CD14-positive monocyte (primary cell): ENCODE measurements around the gene ZNF563. TPM values are rescaled to one million over a fixed set of nuclear protein-coding genes. Genes with fewer than 3 reads are reported as not detected.

Source experiments
- DNase-seq, 3 donors: peaks; one replicate each; pipeline ENCODE4 v3.0.0-alpha.2; 2011 to 2022
- H2AFZ ChIP-seq: 2 replicates; pipeline ENCODE4 v1.6.0; 2012; ENCODE audit warnings: mild to moderate bottlenecking, low read depth, low read length, inconsistent platforms; ENCODE audit not compliant: insufficient read depth, poor library complexity, severe bottlenecking
- H3K27ac ChIP-seq, 2 donors: 1 replicate in 1 of 2; 2 replicates in 1 of 2; pipeline ENCODE4 v1.5.1; 2012 to 2013; ENCODE audit warnings: low read length in 2 of 2, control low read depth in 1 of 2, inconsistent platforms in 1 of 2, low read depth in 1 of 2, mild to moderate bottlenecking in 1 of 2
- H3K27me3 ChIP-seq, 2 donors: one replicate each; pipeline versions ENCODE4 v1.6.0 to v1.6.1; 2011 to 2013; ENCODE audit warnings: low read length in 2 of 2; ENCODE audit not compliant: control insufficient read depth in 2 of 2, insufficient read depth in 2 of 2
- H3K36me3 ChIP-seq, 2 donors: replicated peaks in 1 of 2; 1 replicate in 1 of 2; 2 replicates in 1 of 2; pipeline versions ENCODE4 v1.5.1 to v1.6.1; 2012 to 2013; ENCODE audit warnings: low read length in 2 of 2, control low read depth in 1 of 2, inconsistent platforms in 1 of 2, mild to moderate bottlenecking in 1 of 2; ENCODE audit not compliant: insufficient read depth in 2 of 2, control insufficient read depth in 1 of 2
- H3K4me1 ChIP-seq, 2 donors: 1 replicate in 1 of 2; 2 replicates in 1 of 2; pipeline versions ENCODE4 v1.5.1 to v1.6.1; 2012 to 2013; ENCODE audit warnings: low read length in 2 of 2, control low read depth in 1 of 2, inconsistent platforms in 1 of 2, mild to moderate bottlenecking in 1 of 2, moderate library complexity in 1 of 2; ENCODE audit not compliant: insufficient read depth in 2 of 2, control insufficient read depth in 1 of 2
- H3K4me2 ChIP-seq: replicated peaks from 2 replicates; pipeline ENCODE3; 2012; ENCODE audit warnings: low read length, moderate library complexity, mild to moderate bottlenecking; ENCODE audit not compliant: poor library complexity, severe bottlenecking; ENCODE audit errors: extremely low read depth
- H3K4me3 ChIP-seq, 3 experiments: fragments of 200-600 bp in 1 of 3; sonication (generic) in 1 of 3; replicated peaks in 1 of 3; 1 replicate in 2 of 3; 2 replicates in 1 of 3; pipeline ENCODE4 v1.5.1; 2011 to 2013; ENCODE audit warnings: low read length in 3 of 3, mild to moderate bottlenecking in 3 of 3, control low read depth in 2 of 3, low read depth in 2 of 3, inconsistent platforms in 1 of 3, moderate library complexity in 1 of 3
- H3K79me2 ChIP-seq: 2 replicates; pipeline ENCODE4 v1.6.0; 2012; ENCODE audit warnings: mild to moderate bottlenecking, control low read depth, inconsistent platforms, low read length, moderate library complexity; ENCODE audit not compliant: insufficient read depth
- H3K9ac ChIP-seq: 2 replicates; pipeline ENCODE4 v1.6.0; 2017; ENCODE audit warnings: low read length, mild to moderate bottlenecking; ENCODE audit not compliant: insufficient read depth, poor library complexity, severe bottlenecking
- H3K9me3 ChIP-seq, 2 donors: replicated peaks in 1 of 2; 1 replicate in 1 of 2; 2 replicates in 1 of 2; pipeline versions ENCODE4 v1.5.1 to v1.6.1; 2012 to 2013; ENCODE audit warnings: low read length in 2 of 2, control low read depth in 1 of 2; ENCODE audit not compliant: control insufficient read depth in 1 of 2, insufficient read depth in 1 of 2
- H4K20me1 ChIP-seq: 2 replicates; pipeline ENCODE4 v1.6.0; 2012; ENCODE audit warnings: mild to moderate bottlenecking, low read length, control low read depth, moderate library complexity; ENCODE audit not compliant: insufficient read depth
- H3K27ac Mint-ChIP-seq, 7 donors: one replicate each; pipeline ENCODE4 v1.8.0; 2020; ENCODE audit warnings: mild to moderate bottlenecking in 7 of 7, mixed read lengths in 7 of 7, moderate library complexity in 6 of 7, inconsistent platforms in 2 of 7
- H3K27me3 Mint-ChIP-seq, 3 donors: one replicate each; pipeline ENCODE4 v1.8.0; 2021 to 2022; ENCODE audit warnings: low read depth in 3 of 3, mild to moderate bottlenecking in 3 of 3, mixed read lengths in 3 of 3, moderate library complexity in 3 of 3, inconsistent platforms in 1 of 3
- H3K36me3 Mint-ChIP-seq, 2 donors: one replicate each; pipeline ENCODE4 v1.8.0; 2020; ENCODE audit warnings: mixed read lengths in 2 of 2, inconsistent platforms in 1 of 2, mild to moderate bottlenecking in 1 of 2
- H3K4me1 Mint-ChIP-seq: one replicate; pipeline ENCODE4 v1.8.0; 2020; ENCODE audit warnings: mild to moderate bottlenecking, mixed read lengths
- H3K4me3 Mint-ChIP-seq, 2 donors: one replicate each; pipeline ENCODE4 v1.8.0; 2020; ENCODE audit warnings: mild to moderate bottlenecking in 2 of 2, mixed read lengths in 2 of 2, moderate library complexity in 1 of 2
- H3K9me3 Mint-ChIP-seq, 7 donors: one replicate each; pipeline ENCODE4 v1.8.0; 2020 to 2022; ENCODE audit warnings: mixed read lengths in 7 of 7, mild to moderate bottlenecking in 6 of 7, moderate library complexity in 6 of 7, inconsistent platforms in 2 of 7
- CTCF ChIP-seq: fragments of 200-600 bp; IDR thresholded peaks from one replicate; pipeline ENCODE4 v1.8.0; 2022; ENCODE audit warnings: antibody characterized with exemption, mild to moderate bottlenecking
- WGBS: methylation state at CpG from one replicate; pipeline ENCODE4 v1.1.5; 2013; ENCODE audit warnings: missing lambda C conversion rate; ENCODE audit not compliant: insufficient coverage; 5-methylcytosine and 5-hydroxymethylcytosine counted together
- intact Hi-C, 2 donors: fragments of 100-400 bp; cut with micrococcal nuclease; formaldehyde crosslinking; loops; one replicate each; pipeline versions ENCODE4 v1.15.0 to v1.15.1; 2023
- polyA plus RNA-seq, 3 donors: library from polyadenylated mRNA; depleted of rRNA in 1 of 3; unstranded in 2 of 3; stranded (reverse) in 1 of 3; fragments of 300-500 nt in 2 of 3; fragments of >200 nt in 1 of 3; fragmentation: Illumina TruSeq in 2 of 3; gene quantifications; 1 replicate in 2 of 3; 2 replicates in 1 of 3; pipeline ENCODE4 v1.2.3, GENCODE V29; 2012 to 2021

Gene ZNF563
- polyA plus RNA-seq, 3 donors, result 0.09 to 0.99 (median 0.29) TPM

- peaks cover 15 to 16% of the 10 kb centered on the region in 2 donors for H3K4me1 ChIP-seq
- H2AFZ ChIP-seq, result no peak overlapping the region
- Mint-ChIP-seq H3K27me3 (peaks cover 0 to 2% (median 0%) of the 10 kb centered on the region in 3 donors), H3K36me3 (peaks cover 1 to 3% of the 10 kb centered on the region in 2 donors), H3K4me1 (peaks cover 20% of the 10 kb centered on the region), H3K9me3 (peaks cover 0 to 18% (median 12%) of the 10 kb centered on the region in 7 donors), H3K4me3 (no peak overlapping the region), H3K27ac (no peak overlapping the region)
- TF ChIP-seq CTCF, result no peak
- H3K9ac ChIP-seq, result no peak overlapping the region
- intact Hi-C loops, result loop anchor here (5.0 kb wide), 1 partner anchor 38 kb away; the partner anchor contains the start of gene ZNF44 (in 2 of the 2)
- DNase-seq, result no peak
- WGBS, result 100% methylated on average over 1 of the region's 4 CpGs
- no peak overlapping the region for H3K4me2 ChIP-seq
- H4K20me1 ChIP-seq, result no peaks in the 10 kb centered on the region
- H3K4me3 ChIP-seq, result no peak overlapping the region
- no peaks in the 10 kb centered on the region for H3K27me3 ChIP-seq
- peaks cover 6 to 10% of the 10 kb centered on the region in 2 donors for H3K9me3 ChIP-seq
- no peaks in the 10 kb centered on the region for H3K79me2 ChIP-seq
- H3K27ac ChIP-seq, result no peak overlapping the region
- no peaks in the 10 kb centered on the region for H3K36me3 ChIP-seq
These were observed 3.1 kb downstream of the ZNF563 start for GRCh38 chr19:12330340-12330739.

GRCh38 chr19:12325690-12326089 lies 7.7 kb downstream of the ZNF563 start:
- peaks cover 3 to 22% of the 10 kb centered on the region in 2 donors for H3K36me3 ChIP-seq
- peaks cover 18 to 39% of the 10 kb centered on the region in 2 donors for H3K36me3 Mint-ChIP-seq
- intact Hi-C loops, result no loop called here
- no peak overlapping the region for H3K4me3 ChIP-seq
- no peaks in the 10 kb centered on the region for H3K4me1 ChIP-seq
- H3K27me3 ChIP-seq, result no peaks in the 10 kb centered on the region
- H3K4me1 Mint-ChIP-seq, result peaks cover 1% of the 10 kb centered on the region
- H3K79me2 ChIP-seq, result no peaks in the 10 kb centered on the region
- H4K20me1 ChIP-seq, result no peaks in the 10 kb centered on the region
- no peak overlapping the region for H3K27ac ChIP-seq
- H3K4me3 Mint-ChIP-seq, result no peak overlapping the region
- peaks cover 45 to 48% of the 10 kb centered on the region in 2 donors for H3K9me3 ChIP-seq
- H3K9ac ChIP-seq, result no peak overlapping the region
- H3K9me3 Mint-ChIP-seq, result peaks cover 16 to 57% (median 42%) of the 10 kb centered on the region in 7 donors
- no peak overlapping the region for H2AFZ ChIP-seq
- no peaks in the 10 kb centered on the region for H3K27me3 Mint-ChIP-seq
- H3K4me2 ChIP-seq, result no peak overlapping the region
- no peak for TF ChIP-seq CTCF
- H3K27ac Mint-ChIP-seq, result no peak overlapping the region
- DNase-seq, result no peak
